Colonic mucosa (tissue), 4 donors: ENCODE results near the gene EPG5. TPM values are rescaled to one million over a fixed set of nuclear protein-coding genes. Genes with fewer than 3 reads are reported as not detected.

ENCODE experiments used
- DNase-seq: peaks from one replicate; pipeline ENCODE4 v3.0.0-alpha.2; 2020
- H3K27ac ChIP-seq: fragments of 200-600 bp; one replicate; pipeline ENCODE4 v1.8.0; 2021
- H3K27me3 ChIP-seq: fragments of 200-600 bp; one replicate; pipeline ENCODE4 v1.8.0; 2021
- H3K36me3 ChIP-seq: fragments of 200-600 bp; one replicate; pipeline ENCODE4 v1.8.0; 2021
- H3K4me1 ChIP-seq: fragments of 200-600 bp; one replicate; pipeline ENCODE4 v1.8.0; 2021; ENCODE audit warnings: mild to moderate bottlenecking
- H3K4me3 ChIP-seq: fragments of 200-600 bp; one replicate; pipeline ENCODE4 v1.8.0; 2021
- H3K9ac ChIP-seq, 2 donors: one replicate each; pipeline ENCODE4 v1.7.0; 2013; ENCODE audit warnings: control low read depth in 2 of 2, low read depth in 2 of 2, low read length in 2 of 2
- H3K9me3 ChIP-seq: fragments of 200-600 bp; one replicate; pipeline ENCODE4 v1.8.0; 2021
- CTCF ChIP-seq: fragments of 200-600 bp; IDR thresholded peaks from one replicate; pipeline ENCODE4 v1.8.0; 2022; ENCODE audit warnings: antibody characterized with exemption, mild to moderate bottlenecking
- intact Hi-C: fragments of 100-400 bp; cut with DNase I; formaldehyde crosslinking; loops from one replicate; pipeline ENCODE4 v1.14.1; 2022
- total RNA-seq, 2 donors: library from RNA; stranded (reverse); fragmentation: NEBNext Ultra II Directional in 1 of 2; extraction: Animal tissue kit (Norgen Biotek cat#: 25700) in 1 of 2; gene quantifications; one replicate each; pipeline ENCODE4 v1.2.1, GENCODE V29; 2021
- donor health status: healthy.
- donor health status: DM: no; HTN: no; CAD: no.
- donor health status: DM: no; HTN: no; CAD: no.

The EPG5 gene
- total RNA-seq, 2 donors from 2014 or later = 16.0 to 17.3 TPM

GRCh38 chr18:45865466-45865865 is 101.7 kb downstream of the EPG5 start:
- H3K4me3 ChIP-seq = no peak overlapping the region
- no peak for TF ChIP-seq CTCF
- no peaks in the 10 kb centered on the region for H3K27me3 ChIP-seq
- no peak overlapping the region for H3K27ac ChIP-seq
- DNase-seq = no peak
- intact Hi-C loops = no loop called here
- no peaks in the 10 kb centered on the region for H3K36me3 ChIP-seq
- H3K9me3 ChIP-seq = no peaks in the 10 kb centered on the region
- H3K9ac ChIP-seq = no peak overlapping the region
- H3K4me1 ChIP-seq = no peaks in the 10 kb centered on the region

DNA sequence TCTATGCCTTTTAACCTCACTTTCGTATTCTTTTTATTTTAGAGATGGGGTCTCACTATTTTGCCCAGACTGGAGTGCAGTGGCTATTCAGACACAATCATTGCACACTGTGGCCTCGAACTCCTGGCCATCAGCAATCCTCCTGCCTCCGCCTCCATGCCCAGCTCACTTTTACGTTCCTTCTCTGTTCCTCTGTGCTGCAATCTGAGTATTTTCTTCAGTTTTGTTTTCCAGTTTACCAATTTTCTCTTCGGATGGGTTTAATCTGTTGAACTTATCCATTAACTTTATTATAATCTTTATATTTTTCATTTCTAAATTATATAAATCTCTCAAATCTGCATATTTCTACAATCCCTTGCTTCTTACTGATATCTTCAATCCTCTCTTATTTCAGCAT is 103.0 kb downstream of the EPG5 start:
- Histone ChIP-seq H3K9ac (no peak overlapping the region), H3K27ac (no peak overlapping the region), H3K4me3 (no peak overlapping the region), H3K4me1 (no peaks in the 10 kb centered on the region), H3K36me3 (peaks cover 1% of the 10 kb centered on the region), H3K9me3 (no peaks in the 10 kb centered on the region), H3K27me3 (no peaks in the 10 kb centered on the region)
- intact Hi-C loops = no loop called here
- DNase-seq = no peak
- no peak for TF ChIP-seq CTCF

DNA sequence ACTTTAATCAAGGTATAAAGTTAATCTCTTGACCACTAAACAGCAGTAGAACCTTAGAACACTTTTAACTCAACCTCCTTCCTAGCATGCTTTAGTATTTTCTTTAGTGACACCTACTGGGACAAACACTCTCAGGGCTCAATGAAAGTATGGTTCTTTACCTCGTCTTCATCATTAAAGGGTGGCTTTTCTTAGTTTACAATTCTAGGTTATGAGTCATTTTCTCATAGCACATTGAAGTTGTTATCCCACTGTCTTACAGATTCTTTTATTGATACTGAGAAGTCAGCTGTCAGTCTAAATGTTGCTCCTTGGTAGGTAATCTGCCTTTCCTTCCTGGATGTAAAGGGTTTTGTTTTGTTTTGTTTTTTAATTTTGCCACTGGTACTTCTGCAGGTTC is 103.7 kb downstream of the EPG5 start:
- intact Hi-C loops = no loop called here
- H3K4me3 ChIP-seq = no peak overlapping the region
- DNase-seq = no peak
- H3K9me3 ChIP-seq = no peaks in the 10 kb centered on the region
- H3K4me1 ChIP-seq = no peaks in the 10 kb centered on the region
- H3K27me3 ChIP-seq = no peaks in the 10 kb centered on the region
- TF ChIP-seq CTCF = no peak
- peaks cover 6% of the 10 kb centered on the region for H3K36me3 ChIP-seq
- no peak overlapping the region for H3K9ac ChIP-seq
- H3K27ac ChIP-seq = no peak overlapping the region

DNA sequence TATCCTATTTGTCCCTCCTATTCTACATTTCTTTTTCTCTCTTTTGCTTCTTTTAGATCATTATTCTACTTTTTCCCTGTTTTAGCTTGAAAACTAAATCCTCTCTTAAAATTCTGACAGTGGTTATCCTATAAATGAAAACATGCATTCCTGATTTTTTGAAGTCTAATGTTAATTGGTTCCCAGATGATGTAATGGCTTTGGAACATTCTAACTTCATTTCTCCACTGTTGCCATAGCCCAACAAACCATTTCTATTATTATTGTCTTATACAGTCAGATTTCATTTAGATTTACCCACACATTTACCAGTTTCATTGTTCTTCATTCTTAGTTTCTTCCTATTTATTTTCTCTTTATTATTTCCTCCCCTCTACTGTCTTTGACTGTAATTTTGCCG is 105.2 kb downstream of the EPG5 start:
- H3K4me1 ChIP-seq = no peaks in the 10 kb centered on the region
- H3K36me3 ChIP-seq = peaks cover 6% of the 10 kb centered on the region
- H3K9me3 ChIP-seq = no peaks in the 10 kb centered on the region
- H3K9ac ChIP-seq = no peak overlapping the region
- H3K27ac ChIP-seq = no peak overlapping the region
- TF ChIP-seq CTCF = no peak
- no peaks in the 10 kb centered on the region for H3K27me3 ChIP-seq
- intact Hi-C loops = no loop called here
- DNase-seq = no peak
- no peak overlapping the region for H3K4me3 ChIP-seq

DNA sequence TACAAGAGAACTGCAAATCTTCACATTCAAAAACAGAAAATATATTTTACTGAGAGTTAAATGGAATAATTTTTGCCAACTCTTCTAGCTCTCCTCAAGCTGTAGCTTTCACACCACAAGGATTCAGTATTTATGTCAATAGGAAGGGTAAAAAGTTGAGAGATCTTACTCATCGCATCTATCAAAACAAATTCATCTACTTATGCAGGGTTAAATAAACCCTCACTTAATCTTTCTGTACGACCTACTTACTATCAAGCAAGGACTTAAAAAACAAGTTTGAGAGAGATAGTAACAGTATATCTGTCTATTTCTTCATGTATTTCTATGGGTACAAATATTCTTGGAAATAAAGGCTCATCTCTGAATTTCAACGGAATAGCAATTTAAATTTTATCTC is 106.2 kb downstream of the EPG5 start:
- H3K4me1 ChIP-seq = no peaks in the 10 kb centered on the region
- no peak for TF ChIP-seq CTCF
- no peak for DNase-seq
- no peaks in the 10 kb centered on the region for H3K27me3 ChIP-seq
- H3K36me3 ChIP-seq = peaks cover 6% of the 10 kb centered on the region
- no peak overlapping the region for H3K27ac ChIP-seq
- no peak overlapping the region for H3K9ac ChIP-seq
- intact Hi-C loops = no loop called here
- H3K9me3 ChIP-seq = no peaks in the 10 kb centered on the region
- H3K4me3 ChIP-seq = no peak overlapping the region

DNA sequence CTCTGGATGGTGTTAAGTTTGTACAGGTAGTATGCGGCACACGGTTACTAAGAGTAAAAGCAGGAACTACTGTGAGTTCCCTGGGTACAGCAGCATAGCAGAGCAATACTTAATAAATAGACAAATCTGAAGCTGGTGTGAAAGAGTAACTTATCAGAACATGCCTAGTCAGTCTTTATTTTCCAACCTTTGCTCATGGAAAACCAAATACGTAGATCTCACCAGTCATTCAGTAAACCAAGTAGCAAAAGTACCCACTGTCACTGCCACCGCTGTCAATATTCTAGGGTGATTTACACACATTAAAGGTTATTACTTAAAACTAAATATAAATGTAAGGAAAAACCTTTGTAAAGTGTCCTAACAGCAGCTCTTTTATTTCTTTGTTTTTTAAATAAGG is 106.6 kb downstream of the EPG5 start:
- Histone ChIP-seq H3K27ac (no peak overlapping the region), H3K4me3 (no peak overlapping the region), H3K4me1 (no peaks in the 10 kb centered on the region), H3K27me3 (no peaks in the 10 kb centered on the region), H3K36me3 (peaks cover 6% of the 10 kb centered on the region), H3K9me3 (no peaks in the 10 kb centered on the region), H3K9ac (no peak overlapping the region)
- intact Hi-C loops = no loop called here
- TF ChIP-seq CTCF = no peak
- no peak for DNase-seq
